ENCODE results near the gene EZR.
"Not testable (repeated sequence)": the region's sequence is repeated elsewhere in the genome, so short reads cannot be mapped to it uniquely, and the experiment has no call there.

The EZR gene

DNA sequence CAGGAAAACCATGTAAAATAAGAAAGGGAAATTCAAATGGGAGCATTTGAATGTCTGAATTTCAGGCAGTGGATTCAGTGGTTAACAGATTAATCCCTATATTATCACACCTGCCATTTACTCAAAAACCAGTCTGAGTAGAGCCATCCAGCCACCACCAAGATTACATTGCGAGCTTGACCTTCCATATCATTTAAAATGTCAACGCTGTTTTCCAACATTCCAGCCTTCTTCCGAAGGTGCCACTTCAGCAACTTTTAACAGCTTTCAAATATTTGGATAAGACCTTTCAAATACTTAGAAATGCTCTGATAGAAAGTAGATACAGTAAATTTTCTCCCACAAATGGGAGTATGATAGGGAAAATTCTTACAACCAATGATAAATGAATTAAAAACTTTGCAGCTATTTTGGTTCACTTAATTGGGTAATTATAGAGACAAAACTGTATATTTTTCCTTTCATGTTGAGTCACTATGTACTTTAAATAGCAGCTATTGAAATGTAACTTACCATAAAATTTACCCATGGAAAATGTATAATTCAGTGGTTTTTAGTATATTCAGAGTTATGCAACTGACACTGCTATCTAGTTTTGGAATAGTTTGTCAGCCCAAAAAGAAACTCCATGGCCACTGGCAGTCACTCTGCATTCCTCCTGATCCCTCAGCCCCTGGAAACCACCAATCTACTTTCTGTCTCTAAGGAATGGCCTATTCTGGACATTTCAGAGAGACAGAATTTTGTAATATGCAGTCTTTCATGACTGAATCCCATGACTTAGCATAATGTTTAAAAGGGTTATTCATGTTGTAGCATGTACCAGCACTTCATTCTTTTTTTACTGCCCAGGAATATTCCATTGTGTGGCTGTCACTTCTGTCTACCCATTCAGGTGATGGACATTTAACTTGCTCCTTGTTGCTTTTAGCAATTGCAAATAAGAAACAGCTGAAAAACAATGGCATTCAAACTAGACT is 21.5 kb downstream of the EZR start:
- no peak for DNase-seq (ENCODE audit: low spot score)

DNA sequence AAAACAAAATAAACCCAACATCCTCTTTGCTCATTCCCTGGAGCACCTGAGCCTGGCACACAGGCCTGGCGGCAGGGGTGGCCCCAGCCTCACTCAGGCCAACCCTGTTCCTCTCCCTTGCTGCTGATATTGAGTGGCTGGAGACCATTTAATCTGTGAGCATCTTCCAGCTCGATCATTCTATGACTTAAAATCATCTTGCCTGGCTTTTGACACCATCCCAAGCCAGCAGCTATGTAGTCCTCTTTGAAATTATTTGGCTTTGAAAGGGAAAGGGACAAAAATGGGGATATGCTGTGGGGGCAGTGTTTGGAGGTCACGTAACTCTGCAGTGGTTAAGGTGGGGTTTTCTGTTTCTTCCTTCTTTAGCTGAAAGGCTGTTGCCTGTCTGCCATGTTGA is 22.8 kb downstream of the EZR start:
- DNase-seq (ENCODE audit: low spot score), result no peak

DNA sequence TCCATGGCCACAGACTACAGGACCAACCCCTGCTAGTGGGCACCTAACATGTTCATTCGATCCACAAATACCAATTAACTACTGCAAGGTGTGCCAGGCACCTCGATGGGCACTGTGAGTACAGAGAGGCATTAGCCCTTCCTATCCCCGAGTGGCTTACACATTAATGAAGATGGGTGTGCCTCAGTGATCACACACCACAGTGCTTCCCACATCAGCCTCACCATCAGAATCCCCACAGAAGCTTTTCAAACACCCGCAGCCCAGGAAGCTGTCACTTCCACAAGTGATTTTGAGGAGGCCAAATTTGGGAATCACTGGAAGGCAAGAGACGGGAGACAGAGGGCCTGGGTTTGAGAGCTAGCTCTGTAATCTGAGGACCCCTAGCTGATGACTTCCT is 23.7 kb downstream of the EZR start:
- DNase-seq (ENCODE audit: low spot score), result no peak

DNA sequence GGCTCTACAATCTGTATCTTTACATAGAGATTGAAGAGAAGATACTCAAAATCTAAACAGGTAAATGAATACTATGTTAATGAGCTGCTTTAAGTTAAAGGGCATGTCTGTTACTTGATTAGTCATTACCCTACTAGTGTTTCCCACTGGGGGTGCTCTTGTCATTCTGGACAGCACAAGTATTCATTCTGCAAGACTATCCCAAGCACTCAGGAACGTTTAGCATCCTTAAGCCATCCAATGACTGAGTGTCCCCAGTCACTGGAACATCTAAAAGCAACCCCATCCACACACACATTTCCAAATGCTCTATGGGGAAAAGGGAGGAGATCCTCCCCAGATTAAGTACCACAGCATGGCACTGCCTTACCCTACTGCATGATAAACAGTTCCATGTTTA is 25.7 kb downstream of the EZR start:
- DNase-seq (ENCODE audit: low spot score), result no peak

DNA sequence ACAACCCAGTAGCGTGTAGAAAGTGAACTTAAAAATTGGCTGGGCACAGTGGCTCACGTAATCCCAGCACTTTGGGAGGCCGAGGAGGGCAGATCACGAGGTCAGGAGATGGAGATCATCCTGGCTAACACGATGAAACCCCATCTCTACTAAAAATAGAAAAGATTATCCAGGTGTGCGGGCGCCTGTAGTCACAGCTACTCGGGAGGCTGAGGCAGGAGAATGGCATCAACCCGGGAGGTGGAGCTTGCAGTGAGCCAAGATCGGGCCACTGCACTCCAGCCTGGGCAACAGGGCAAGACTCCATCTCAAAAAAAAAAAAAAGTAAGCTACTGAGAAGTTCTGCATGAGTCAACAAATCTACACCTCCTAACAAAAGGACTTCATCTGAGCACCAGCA is 26.7 kb downstream of the EZR start:
- not testable (repeated sequence) for DNase-seq (ENCODE audit: low spot score)

DNA sequence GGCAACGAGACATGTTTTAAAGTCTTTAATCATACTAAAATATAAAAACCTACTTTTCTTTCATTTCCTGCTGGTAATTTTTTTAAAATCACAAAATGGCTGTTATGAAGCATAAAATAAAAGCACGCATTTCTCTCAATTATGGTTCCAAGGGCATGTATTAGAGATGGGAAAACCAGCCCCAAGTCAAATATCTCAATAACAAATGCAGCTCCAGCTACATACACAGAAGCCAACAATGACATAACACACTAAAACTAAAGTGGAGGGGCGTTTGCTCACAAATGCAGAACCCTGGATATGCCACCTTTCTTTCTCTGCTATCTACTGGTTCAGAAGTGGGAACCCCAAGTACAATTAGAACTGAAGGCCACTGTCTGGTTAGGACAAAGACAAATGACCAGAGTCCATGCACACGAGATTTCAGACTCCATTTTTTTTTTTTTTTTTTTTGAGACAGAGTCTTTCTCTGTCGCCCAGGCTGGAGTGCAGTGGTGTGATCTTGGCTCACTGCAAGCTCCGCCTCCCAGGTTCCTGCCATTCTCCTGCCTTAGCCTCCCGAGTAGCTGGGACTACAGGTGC is 27.8 kb downstream of the EZR start:
- DNase-seq (ENCODE audit: low spot score), result no peak

DNA sequence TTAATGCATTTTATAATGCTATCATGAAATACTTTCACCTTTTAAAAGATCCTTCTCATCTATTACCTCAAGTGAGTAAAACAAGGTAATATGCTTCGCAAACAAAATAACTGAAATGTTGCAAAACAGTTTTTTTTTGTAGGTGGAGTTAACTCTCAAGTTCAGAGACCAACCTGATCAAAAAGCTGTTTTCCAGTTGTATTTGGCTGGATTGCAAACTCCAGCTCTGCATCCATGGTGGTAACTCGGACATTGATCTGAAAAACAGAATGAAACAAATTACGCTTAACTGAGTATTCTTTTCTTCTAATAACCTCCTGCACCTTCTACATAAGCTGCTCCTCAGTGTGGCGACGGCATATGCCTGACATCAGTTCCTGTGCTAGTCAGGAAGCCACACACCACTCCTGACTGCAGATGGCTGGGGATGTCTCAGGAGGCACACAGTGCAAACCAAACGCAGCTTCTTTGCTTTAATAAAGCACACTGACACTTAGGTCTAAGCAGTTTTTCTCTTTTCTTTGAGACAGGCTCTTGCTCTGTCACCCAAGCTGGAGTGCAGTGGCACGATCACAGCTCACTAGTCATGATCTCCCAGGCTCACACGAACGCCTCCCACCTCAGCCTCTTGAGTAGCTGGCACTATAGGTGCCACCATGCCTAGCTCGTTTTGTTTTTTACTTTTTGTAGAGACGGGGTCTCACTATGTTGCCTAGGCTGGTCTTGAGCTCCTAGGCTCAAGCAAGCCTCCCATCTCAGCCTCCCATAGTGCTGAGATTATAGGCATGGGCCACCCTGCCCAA is 29.9 kb downstream of the EZR start:
- DNase-seq (ENCODE audit: low spot score), result no peak

DNA sequence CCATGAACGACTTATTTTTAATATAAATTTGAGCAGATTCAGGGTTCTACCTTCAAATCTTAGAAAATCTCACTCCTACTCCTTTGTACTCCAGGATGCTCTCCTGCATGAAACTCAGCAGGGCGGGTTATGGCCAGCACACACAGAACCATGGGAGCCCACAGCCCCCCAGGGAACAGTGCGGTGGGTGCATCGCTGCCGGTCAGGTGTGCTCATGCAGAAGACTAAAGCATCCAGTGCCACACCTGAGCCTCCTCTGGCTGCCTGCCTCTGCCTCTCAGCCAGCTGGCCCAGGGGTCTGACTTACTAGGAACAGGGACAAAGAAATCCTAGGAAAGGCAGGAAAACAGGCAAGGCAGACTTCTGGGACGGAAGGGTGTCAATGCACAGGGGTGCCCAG is 31.8 kb downstream of the EZR start:
- no peak for DNase-seq (ENCODE audit: low spot score)

DNA sequence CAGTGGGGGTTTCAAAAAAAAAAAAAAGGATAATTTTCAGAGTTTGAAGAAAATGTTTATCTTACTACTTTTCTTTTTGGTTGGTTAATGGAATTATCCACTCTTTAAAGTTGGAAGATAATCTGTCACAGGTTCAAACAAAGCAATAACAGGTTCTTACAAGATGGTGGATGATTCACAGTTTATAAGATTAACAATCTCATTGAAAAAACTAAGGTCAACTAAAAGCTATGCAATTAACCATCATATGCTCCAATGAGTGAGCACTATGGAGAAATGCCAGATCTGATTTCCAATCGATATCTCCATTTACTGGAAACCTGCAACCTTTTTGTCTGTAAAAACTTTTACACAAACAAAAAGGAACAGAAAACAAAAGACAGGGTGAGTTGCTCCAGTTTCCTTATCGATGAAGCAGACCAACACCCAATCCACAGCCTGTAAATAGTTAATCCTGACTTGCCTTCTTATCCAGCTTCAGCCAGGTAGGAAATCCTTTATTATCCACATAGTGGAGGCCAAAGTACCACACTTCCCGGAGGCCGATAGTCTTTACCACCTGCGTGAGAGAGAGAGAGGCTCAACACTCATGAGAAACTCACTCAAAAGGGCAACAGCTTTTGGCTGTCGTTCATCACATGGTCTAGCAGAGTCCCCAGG is 32.4 kb downstream of the EZR start:
- DNase-seq (ENCODE audit: low spot score), result no peak

DNA sequence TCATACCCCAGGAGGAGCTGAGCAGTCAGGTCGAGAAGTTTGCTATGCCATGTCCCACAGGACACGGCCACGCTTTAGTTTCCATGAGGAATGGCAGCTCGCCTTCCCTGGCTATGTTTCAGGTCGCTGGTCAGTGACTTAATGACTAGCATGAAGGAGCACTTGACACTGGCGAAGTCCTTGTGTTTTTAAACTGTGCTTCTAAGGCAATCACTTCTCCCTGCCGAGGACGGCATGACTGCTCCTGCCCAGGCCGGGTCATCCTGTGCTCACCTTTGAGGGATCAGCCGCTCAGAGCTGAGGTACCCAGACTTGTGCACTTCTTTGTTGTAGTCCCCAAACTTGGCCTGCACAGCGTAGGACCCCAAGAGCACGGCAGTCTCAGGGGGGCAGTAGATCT is 34.1 kb downstream of the EZR start:
- DNase-seq (ENCODE audit: low spot score), result no peak

DNA sequence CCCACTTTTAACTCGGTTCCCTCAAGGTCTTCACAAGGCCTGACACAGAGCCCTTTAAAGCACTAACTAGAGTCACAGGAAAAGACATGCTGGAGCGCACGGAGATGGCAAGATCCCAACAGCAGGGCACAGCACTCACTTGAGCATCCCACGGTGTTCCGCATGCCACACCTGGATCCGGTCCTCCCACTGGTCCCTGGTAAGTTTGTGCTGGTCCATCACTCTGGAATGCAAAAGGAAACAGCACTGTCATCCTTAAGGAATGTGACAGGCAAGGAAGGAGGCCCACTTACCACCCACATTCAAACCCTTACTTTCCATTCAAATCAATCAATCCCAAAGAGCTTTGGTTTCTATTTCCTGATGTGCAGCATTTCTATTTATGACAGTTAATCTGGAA is 34.7 kb downstream of the EZR start:
- peak; percentile 22 for DNase-seq (ENCODE audit: low spot score)

DNA sequence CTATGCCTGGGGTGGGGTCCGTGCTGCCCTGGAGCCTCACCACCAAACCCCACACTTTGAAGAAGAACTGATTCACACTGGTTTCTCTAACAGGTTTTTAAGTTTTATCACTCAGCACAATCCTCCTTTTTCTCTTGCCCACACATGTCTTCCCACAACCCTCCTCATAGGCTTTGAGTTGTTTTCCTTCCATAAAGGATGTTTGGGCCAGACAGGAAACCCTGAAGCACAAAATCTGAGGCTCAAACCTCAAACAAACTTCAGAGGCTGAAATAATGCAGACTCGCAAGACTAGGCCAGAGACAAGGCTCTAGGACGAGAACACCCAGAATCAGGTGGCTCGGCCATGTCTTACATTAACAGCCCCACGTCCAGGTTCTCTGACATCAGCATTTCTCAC is 35.3 kb downstream of the EZR start:
- no peak for DNase-seq (ENCODE audit: low spot score)

DNA sequence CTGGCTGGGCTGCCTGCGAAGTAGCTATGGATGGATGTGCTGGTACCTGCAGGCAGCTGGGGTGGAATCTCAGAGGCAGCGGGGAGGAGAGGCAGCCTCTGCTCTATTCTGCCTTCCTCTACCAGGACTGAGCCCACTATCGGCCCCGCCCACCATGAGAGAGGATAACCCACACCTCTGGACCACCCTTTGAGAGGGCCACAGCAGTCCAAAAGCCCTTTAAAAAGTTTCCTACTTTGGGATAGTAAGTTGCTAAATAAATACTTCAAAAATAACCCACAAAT is 36.1 kb downstream of the EZR start:
- no peak for DNase-seq (ENCODE audit: low spot score)

DNA sequence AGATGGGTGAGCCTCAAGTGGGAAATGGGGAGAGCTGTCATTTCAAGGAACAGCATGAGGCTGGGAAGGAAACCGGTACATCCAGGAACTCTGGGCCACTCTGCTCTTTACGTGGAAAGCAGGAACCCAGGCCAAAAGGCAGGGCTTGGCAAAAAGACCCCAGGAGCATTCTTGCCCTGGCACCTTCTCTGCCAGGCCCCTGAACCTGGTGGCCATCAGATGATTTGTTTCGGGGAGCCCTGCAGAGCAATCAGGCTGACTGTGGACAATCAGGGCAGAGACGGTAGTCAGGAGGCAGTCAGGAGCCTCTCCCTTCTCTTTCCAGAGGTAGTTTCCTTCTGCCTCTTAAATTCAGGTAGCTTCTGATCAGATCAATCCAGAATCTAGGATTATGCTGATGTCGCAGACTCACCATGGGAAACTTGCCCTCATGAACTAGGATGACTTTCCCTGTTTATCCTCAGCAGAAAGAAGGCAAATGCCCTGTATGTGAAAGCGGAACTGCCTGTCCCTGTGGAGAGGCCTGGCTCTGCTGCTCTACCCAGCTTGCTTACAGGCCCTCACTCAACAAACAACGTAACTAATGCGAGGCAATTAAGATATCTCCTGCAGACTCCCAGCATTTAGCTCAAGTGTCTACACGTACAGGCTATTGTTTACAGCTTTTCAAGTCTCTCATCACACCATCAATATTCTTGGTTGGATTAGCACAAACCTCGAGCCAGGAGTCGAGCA is 36.6 kb downstream of the EZR start:
- DNase-seq (ENCODE audit: low spot score), result no peak

DNA sequence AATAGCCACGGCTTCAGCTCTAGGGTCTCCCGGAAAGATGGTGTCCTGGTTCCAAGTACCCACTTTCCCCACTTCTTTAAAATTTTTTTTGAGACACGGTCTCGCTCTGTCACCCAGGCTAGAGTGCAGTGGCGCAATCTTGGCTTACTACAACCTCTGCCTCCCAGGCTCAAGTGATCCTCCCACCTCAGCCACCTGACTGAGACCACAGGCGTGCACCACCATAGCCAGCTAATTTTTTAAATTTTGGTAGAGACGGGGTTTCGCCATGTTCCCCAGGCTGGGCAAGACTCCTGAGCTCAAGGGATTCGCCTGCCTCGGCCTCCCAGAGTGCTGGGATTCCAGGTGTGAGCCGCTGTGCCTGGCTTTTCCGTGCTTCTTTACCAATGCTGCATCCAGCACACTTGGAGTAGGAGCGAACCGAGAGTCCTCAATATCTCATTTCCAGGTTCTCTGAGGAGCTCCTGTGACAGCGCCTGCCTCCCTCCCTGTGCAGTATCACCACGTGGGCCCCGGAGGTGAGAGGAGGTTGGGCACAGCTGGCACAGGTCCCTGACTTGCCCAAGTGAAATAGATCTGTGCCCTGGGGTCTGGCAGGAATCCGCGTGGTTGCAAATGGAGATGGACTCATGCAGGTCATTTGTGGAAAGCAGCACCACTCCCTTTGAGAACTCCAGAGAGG is 37.3 kb downstream of the EZR start:
- no peak for DNase-seq (ENCODE audit: low spot score)

DNA sequence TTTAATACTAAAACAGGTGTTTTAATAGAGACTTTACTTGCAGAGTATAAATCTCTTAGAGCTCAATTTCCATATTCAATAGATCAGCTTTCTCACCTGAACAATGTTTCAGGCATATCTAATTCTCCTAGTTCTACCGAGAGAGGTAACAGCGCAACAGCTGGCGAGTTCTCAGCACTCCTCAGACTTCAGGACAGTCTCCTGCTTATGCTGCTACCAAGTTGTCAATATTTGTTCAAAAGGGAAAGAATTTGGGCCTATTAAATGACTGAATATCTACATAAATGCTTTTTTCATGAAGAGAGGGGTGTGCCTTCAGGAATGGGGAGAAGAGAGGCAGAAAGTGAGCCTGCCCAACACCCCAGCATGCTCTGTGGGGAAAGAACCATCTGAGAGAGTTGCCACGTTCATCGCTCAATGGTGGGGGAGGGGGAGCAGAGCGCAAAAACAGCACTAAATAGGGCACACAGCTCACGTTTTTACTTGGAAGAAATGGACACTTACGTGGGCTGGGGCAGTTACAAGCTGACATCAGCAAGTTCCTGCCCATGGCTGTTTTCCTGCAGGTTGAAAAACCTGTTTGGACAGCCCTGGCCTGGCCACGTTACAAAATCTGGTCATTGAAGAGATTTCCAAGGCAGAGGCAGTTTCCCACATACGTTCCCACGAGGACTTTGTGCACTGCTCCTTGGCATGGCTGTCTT is 38.0 kb downstream of the EZR start:
- DNase-seq (ENCODE audit: low spot score), result no peak

DNA sequence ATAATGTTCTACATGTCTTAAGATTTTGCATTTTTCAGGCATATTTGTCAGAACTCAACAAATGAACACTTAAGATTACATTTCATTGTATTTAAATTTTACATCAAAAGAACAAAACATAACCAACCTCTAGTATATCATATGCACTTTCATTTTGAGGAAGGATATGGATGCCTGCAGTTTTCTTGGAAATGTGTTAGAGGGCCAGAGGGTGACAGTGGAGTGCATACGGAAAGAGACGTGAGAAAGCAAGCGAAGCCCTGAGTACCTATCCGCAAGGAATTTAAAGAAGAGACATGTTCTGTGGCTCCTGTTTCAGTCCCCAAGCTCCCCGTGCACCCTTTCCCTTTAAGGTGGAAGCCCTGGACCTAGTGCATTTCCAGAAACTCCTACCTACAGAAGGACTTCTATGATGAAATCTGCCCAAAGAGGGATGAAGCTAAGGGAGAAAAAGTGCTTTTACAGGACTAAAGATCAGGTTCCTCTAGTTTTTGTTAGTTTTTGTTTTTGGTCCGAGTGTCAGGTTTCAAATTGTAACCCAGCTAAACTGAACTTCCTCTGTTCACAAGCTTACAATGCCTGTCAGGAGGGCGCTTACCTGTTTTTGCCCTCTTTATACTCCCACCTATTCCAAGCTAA is 38.8 kb downstream of the EZR start:
- no peak for DNase-seq (ENCODE audit: low spot score)

DNA sequence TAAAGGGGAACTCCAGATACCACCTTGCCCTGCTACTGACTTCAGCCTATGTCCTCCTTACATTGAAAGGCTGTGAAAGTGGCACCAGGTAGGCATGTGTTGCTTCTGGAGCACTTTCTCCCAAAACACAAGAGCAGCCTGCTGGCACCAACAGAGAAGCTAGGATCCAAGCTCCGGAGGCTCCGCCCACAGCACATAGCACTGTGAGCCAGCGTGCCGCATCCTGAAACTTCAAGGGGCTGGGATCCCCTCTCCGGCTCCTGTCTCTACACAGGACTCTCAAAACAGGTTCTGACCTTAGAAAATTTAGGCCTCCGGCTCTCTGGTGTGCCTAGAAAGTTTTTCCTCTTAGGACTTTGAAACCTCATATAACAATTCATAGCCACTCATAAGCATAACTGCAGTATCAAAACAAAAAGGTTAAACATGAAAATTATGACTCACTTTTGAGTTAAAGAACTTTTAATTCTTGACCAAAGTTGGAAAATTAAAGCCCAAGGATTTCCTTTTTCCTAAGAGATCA is 41.1 kb downstream of the EZR start:
- DNase-seq (ENCODE audit: low spot score), result no peak

DNA sequence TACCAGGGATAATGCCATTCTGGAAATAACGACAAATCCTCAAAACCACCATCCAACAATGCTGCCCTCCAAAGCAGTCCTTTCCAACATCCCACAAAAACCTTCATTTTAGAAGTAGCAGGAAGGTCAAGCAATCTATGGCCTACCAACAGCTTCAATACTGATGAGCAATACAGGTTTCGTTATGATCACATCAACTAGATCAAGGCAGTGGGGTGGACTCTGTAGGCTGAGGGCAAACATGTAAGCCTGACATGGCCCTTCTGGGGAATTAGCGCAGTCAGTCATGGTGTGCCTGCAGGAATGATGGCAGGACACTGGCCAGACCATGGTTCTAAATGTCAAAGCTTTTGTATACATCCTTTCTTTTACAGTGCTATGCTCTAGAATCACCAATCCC is 41.7 kb downstream of the EZR start:
- no peak for DNase-seq (ENCODE audit: low spot score)

DNA sequence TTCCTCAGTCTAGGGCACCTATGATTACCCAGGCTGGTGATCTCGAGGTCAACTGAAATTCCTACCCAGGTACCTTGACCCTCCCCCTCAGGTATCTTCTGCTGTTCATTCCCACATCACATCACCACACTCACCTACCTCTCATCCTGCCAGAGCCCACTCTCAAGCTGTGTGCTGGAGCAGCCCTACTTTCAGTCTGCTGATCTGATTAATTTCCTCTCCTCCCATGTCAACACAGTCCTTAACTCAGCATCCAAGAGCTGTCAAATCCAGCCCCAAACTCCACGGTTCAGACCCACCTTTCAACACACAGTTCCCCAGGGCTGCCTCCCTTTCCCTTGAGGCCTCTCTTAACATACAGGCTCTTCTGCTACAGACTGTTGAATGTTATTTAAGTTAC is 42.4 kb downstream of the EZR start:
- DNase-seq (ENCODE audit: low spot score), result no peak

All from putamen (tissue), 1 donor.